ENCODE results near the gene STXBP6.

STXBP6 gene

GRCh38 chr14:24870949-24871701, 178.8 kb downstream of the STXBP6 start:
- no peaks in the 10 kb centered on the region for H3K27me3 ChIP-seq (ENCODE audit: low read depth, low read length)
- H3K27ac ChIP-seq (ENCODE audit: low read length) = no peak overlapping the region
- H3K4me3 ChIP-seq (ENCODE audit: low read length) = no peak overlapping the region
- H3K4me1 ChIP-seq (ENCODE audit: low read length) = peaks cover 11% of the 10 kb centered on the region
- no peaks in the 10 kb centered on the region for H3K79me2 ChIP-seq (ENCODE audit: low read length)
- no peaks in the 10 kb centered on the region for H4K20me1 ChIP-seq (ENCODE audit: insufficient read depth, low read length)
- no peaks in the 10 kb centered on the region for H3K36me3 ChIP-seq (replicated peaks; ENCODE audit: low read depth, low read length)
- no peak overlapping the region for H3K9ac ChIP-seq (ENCODE audit: low read length)
- no peak overlapping the region for H2AFZ ChIP-seq (ENCODE audit: low read depth, low read length)
- no peak for TF ChIP-seq EZH2phosphoT487 (IDR thresholded peaks at IDR 0.05; ENCODE audit: low read depth)
- no peak for TF ChIP-seq CTCF (IDR thresholded peaks at IDR 0.05; ENCODE audit: low read depth, low read length)
- no peak overlapping the region for H3K4me2 ChIP-seq (ENCODE audit: low read length)
- no peaks in the 10 kb centered on the region for H3K9me3 ChIP-seq (ENCODE audit: insufficient read depth, low read length)

GRCh38 chr14:24868389-24868788, 181.6 kb downstream of the STXBP6 start:
- TF ChIP-seq CTCF (IDR thresholded peaks at IDR 0.05; ENCODE audit: low read depth, low read length) = no peak
- no peak for TF ChIP-seq EZH2phosphoT487 (IDR thresholded peaks at IDR 0.05; ENCODE audit: low read depth)
- Histone ChIP-seq H2AFZ (ENCODE audit: low read depth, low read length) (no peak overlapping the region), H3K4me1 (ENCODE audit: low read length) (peaks cover 19% of the 10 kb centered on the region), H3K36me3 (replicated peaks; ENCODE audit: low read depth, low read length) (no peaks in the 10 kb centered on the region), H3K27ac (ENCODE audit: low read length) (no peak overlapping the region), H4K20me1 (ENCODE audit: insufficient read depth, low read length) (no peaks in the 10 kb centered on the region), H3K79me2 (ENCODE audit: low read length) (no peaks in the 10 kb centered on the region), H3K9me3 (ENCODE audit: insufficient read depth, low read length) (no peaks in the 10 kb centered on the region), H3K27me3 (ENCODE audit: low read depth, low read length) (no peaks in the 10 kb centered on the region), H3K4me3 (ENCODE audit: low read length) (no peak overlapping the region), H3K4me2 (ENCODE audit: low read length) (no peak overlapping the region), H3K9ac (ENCODE audit: low read length) (no peak overlapping the region)

- Histone ChIP-seq H3K27me3 (ENCODE audit: low read depth, low read length) (no peaks in the 10 kb centered on the region), H3K9me3 (ENCODE audit: insufficient read depth, low read length) (no peaks in the 10 kb centered on the region), H2AFZ (ENCODE audit: low read depth, low read length) (no peak overlapping the region), H3K4me1 (ENCODE audit: low read length) (peaks cover 19% of the 10 kb centered on the region), H3K4me3 (ENCODE audit: low read length) (no peak overlapping the region), H4K20me1 (ENCODE audit: insufficient read depth, low read length) (no peaks in the 10 kb centered on the region), H3K9ac (ENCODE audit: low read length) (no peak overlapping the region), H3K4me2 (ENCODE audit: low read length) (no peak overlapping the region), H3K36me3 (replicated peaks; ENCODE audit: low read depth, low read length) (no peaks in the 10 kb centered on the region), H3K27ac (ENCODE audit: low read length) (no peak overlapping the region), H3K79me2 (ENCODE audit: low read length) (no peaks in the 10 kb centered on the region)
- TF ChIP-seq EZH2phosphoT487 (IDR thresholded peaks at IDR 0.05; ENCODE audit: low read depth) (no peak), CTCF (IDR thresholded peaks at IDR 0.05; ENCODE audit: low read depth, low read length) (no peak)
Measured at GRCh38 chr14:24866067-24866639, 183.8 kb downstream of the STXBP6 start.

GRCh38 chr14:24863968-24864684, 185.8 kb downstream of the STXBP6 start:
- no peaks in the 10 kb centered on the region for H3K79me2 ChIP-seq (ENCODE audit: low read length)
- H3K9me3 ChIP-seq (ENCODE audit: insufficient read depth, low read length) = no peaks in the 10 kb centered on the region
- TF ChIP-seq CTCF (IDR thresholded peaks at IDR 0.05; ENCODE audit: low read depth, low read length) (no peak), EZH2phosphoT487 (IDR thresholded peaks at IDR 0.05; ENCODE audit: low read depth) (no peak)
- H3K36me3 ChIP-seq (replicated peaks; ENCODE audit: low read depth, low read length) = no peaks in the 10 kb centered on the region
- no peak overlapping the region for H3K4me3 ChIP-seq (ENCODE audit: low read length)
- no peaks in the 10 kb centered on the region for H3K27me3 ChIP-seq (ENCODE audit: low read depth, low read length)
- H3K4me2 ChIP-seq (ENCODE audit: low read length) = no peak overlapping the region
- no peaks in the 10 kb centered on the region for H4K20me1 ChIP-seq (ENCODE audit: insufficient read depth, low read length)
- peaks cover 12% of the 10 kb centered on the region for H3K4me1 ChIP-seq (ENCODE audit: low read length)
- H2AFZ ChIP-seq (ENCODE audit: low read depth, low read length) = no peak overlapping the region
- no peak overlapping the region for H3K9ac ChIP-seq (ENCODE audit: low read length)
- H3K27ac ChIP-seq (ENCODE audit: low read length) = no peak overlapping the region
